H1 (cell line): ENCODE results near the gene CACNA1C. TPM values are rescaled to one million over a fixed set of nuclear protein-coding genes. Genes with fewer than 3 reads are reported as not detected.

ENCODE experiments used
- RXRA ChIP-seq: IDR thresholded peaks from 2 replicates; pipeline ENCODE4 v1.6.1; 2011; ENCODE audit warnings: low read depth, mild to moderate bottlenecking, low read length, moderate library complexity; ENCODE audit not compliant: insufficient read depth
- polyA plus RNA-seq, 7 experiments: library from polyadenylated mRNA; depleted of rRNA in 3 of 7; stranded (reverse) in 5 of 7; unstranded in 2 of 7; fragments of >200 nt in 5 of 7; fragments of 200-250 nt in 2 of 7; gene quantifications; 1 replicate in 5 of 7; 2 replicates in 1 of 7; 4 replicates in 1 of 7; pipeline versions ENCODE4 v1.2.1 to v1.2.3, GENCODE V29; 2011 to 2013; ENCODE audit warnings: missing spikeins in 2 of 7, mixed read lengths in 2 of 7
- total RNA-seq: library from RNA; stranded (reverse); fragmentation: NEBNext Ultra II Directional; extraction: Animal tissue kit (Norgen Biotek cat#: 25700); gene quantifications from 2 replicates; pipeline ENCODE4 v1.2.1, GENCODE V29; 2021

CACNA1C gene
- total and polyA plus RNA-seq, 2 of the 8 experiments (the other 6 are each of a cell fraction or from before 2014, with no cell fraction given) = 1.3 TPM

DNA sequence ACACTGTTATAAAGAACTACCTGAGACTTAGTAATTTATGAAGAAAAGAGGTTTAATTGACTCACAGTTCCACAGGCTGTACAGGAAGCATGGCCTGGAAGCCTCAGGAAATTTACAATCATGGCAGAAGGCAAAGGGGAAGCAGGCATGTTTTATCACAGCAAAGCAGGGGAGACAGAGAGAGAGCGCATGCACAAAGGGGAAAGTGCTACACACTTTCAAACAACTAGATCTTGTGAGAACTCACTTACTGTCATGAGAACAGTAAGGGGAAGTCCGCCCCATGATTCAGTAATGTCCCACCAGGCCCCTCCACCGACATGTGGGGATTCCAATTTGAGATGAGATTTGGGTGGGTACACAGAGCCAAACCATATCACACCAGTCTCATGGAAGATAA lies 313.9 kb downstream of the CACNA1C start (continued):
- TF ChIP-seq RXRA = no peak
